ENCODE measurements around the gene KCNA5. TPM values are rescaled to one million over a fixed set of nuclear protein-coding genes. Genes with fewer than 3 reads are reported as not detected.

Gene KCNA5
- total RNA-seq, 3 donors from 2014 or later, result 0.44 to 0.66 TPM; not detected in 1

DNA sequence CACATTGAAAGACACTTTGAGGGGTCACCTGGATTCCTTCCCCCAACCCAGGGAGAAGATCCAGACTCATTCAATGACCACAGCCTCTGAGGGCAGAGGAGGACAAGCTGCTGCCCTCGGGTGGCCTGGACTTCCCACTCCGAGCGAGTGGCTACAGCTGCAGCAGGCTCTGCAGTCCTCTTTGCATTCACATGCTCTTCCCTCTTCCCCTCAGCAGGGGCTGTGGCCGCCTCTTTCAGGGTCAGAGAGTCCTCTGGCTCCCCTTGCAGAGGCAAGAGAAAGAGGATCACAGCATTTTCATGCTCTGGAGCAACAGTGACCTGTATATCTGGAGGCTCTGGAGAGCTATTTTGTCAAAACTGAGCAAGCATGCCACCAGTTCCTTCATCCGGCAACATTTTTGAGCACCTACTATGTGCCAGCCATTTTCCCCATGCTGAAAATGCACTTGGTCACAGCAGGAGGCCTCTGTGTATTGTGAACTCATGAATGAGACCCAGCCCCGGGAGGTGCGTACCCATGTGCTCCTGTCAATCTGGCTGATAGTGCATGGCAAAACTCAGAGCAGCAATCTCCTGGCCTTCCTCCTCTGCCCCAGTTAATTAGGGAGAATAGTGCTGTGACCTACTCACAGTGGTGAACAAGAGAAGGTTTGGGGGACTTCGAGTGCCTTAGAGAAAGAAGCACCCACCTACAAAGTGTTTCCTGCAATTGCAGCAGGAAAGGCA is 42.9 kb upstream of the KCNA5 start:
- Histone ChIP-seq H3K27ac (no peak overlapping the region), H3K4me1 (no peaks in the 10 kb centered on the region), H3K9me3 (no peaks in the 10 kb centered on the region), H3K36me3 (no peaks in the 10 kb centered on the region), H3K4me3 (no peak overlapping the region), H3K27me3 (peaks cover 3% of the 10 kb centered on the region in 2 donors)
- no peak for DNase-seq (ENCODE audit: low spot score in 2 of 2)
- TF ChIP-seq, protein P1, sequence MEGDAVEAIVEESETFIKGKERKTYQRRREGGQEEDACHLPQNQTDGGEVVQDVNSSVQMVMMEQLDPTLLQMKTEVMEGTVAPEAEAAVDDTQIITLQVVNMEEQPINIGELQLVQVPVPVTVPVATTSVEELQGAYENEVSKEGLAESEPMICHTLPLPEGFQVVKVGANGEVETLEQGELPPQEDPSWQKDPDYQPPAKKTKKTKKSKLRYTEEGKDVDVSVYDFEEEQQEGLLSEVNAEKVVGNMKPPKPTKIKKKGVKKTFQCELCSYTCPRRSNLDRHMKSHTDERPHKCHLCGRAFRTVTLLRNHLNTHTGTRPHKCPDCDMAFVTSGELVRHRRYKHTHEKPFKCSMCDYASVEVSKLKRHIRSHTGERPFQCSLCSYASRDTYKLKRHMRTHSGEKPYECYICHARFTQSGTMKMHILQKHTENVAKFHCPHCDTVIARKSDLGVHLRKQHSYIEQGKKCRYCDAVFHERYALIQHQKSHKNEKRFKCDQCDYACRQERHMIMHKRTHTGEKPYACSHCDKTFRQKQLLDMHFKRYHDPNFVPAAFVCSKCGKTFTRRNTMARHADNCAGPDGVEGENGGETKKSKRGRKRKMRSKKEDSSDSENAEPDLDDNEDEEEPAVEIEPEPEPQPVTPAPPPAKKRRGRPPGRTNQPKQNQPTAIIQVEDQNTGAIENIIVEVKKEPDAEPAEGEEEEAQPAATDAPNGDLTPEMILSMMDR (IDR thresholded peaks at IDR 0.05), result no peak
- intact Hi-C loops (cut with DNase I; ENCODE audit: low total_unique reads), result loop anchor here (10.0 kb wide), 1 partner anchor 146 kb away; no protein-coding TSS in a partner anchor

DNA sequence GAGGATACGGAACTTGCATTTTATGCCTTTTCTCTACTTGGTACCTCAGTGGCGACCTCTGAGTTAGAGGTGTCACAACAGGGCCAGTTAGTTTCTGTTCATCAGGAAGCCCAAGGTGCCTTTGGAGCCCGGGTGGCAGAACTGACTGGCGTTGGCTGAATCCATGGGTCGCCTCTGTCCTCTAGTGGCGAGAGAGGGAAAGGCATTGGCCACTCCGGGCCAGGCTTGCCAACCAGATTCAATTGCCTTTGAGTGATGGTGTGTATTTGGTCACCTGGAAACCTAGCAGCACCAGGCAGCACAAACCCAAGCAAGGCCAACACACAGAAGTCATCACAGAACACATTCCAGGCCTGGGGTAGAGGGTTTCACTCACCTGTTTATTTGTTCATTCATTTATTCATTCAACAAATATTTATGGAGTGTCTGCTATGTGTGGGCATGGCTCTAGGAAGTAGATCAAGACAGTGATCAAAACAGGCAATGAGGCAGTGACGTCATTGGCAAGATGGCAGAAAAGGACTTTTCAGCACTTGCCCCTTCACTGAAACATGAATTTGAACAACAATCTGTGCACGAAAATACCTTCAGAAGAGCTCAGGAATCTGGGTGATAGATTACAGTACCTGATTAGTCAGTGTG is 40.5 kb upstream of the KCNA5 start:
- intact Hi-C loops (cut with DNase I; ENCODE audit: low total_unique reads), result loop anchor here (10.0 kb wide), 1 partner anchor 148 kb away; no protein-coding TSS in a partner anchor
- Histone ChIP-seq H3K4me1 (no peaks in the 10 kb centered on the region), H3K36me3 (no peaks in the 10 kb centered on the region), H3K27ac (no peak overlapping the region), H3K27me3 (peaks cover 3% of the 10 kb centered on the region in 2 donors), H3K9me3 (no peaks in the 10 kb centered on the region), H3K4me3 (no peak overlapping the region)
- peak; percentile 26 to 70 for DNase-seq (ENCODE audit: low spot score in 2 of 2)
- no peak for TF ChIP-seq POLR2AphosphoS5 (IDR thresholded peaks at IDR 0.05)
- TF ChIP-seq, protein P1 (IDR thresholded peaks at IDR 0.05), result peak; percentile 47 to 89 (median 89)

DNA sequence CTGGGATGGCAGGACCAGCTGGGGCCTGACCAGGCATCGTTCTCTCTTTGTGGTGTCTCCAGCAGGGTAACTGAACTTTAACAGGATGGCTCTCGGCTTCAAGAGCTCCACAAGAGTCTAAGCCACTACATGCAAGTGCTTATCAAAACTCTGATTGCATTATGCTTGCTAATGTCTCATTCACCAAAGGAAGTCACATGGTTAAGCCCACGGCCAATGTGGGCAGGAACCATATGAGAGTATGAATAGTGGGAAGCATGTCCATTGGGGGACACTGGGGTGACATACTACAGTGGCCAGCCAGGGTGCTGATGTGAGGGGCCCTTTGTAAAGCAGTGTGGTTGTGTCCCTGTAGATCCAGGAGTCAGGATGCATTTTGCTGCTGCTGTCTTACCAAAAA is 35.0 kb upstream of the KCNA5 start:
- H3K27me3 ChIP-seq, result no peaks in the 10 kb centered on the region
- H3K4me1 ChIP-seq, result no peaks in the 10 kb centered on the region
- no peak overlapping the region for H3K27ac ChIP-seq
- H3K9me3 ChIP-seq, result no peaks in the 10 kb centered on the region
- intact Hi-C loops (cut with DNase I; ENCODE audit: low total_unique reads), result loop anchor here (10.0 kb wide), 1 partner anchor 154 kb away; no protein-coding TSS in a partner anchor
- TF ChIP-seq POLR2A (IDR thresholded peaks at IDR 0.05) (no peak), POLR2AphosphoS5 (IDR thresholded peaks at IDR 0.05) (no peak)
- TF ChIP-seq, protein P1 (IDR thresholded peaks at IDR 0.05), result no peak
- DNase-seq (ENCODE audit: low spot score in 2 of 2), result no peak
- no peak overlapping the region for H3K4me3 ChIP-seq
- no peaks in the 10 kb centered on the region for H3K36me3 ChIP-seq

DNA sequence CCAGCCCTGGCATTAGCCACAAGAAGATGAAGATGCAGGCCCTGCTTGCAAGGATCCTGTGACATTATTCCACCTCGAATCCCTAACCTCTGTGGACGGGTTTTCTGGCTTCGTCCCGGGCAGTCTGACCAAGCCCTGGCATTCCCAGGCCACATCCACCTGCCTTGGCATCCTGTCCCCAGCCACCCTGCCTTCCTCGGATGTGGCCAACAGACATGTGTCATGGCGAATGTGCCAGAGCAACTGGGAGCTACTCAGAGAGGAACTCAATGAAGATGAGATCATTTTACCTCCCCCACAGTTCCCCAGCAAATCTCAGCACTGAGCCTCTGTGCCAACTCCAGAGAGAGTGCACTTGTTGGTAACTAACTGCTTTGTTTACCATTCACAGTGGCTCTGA is 33.5 kb upstream of the KCNA5 start:
- TF ChIP-seq POLR2AphosphoS5 (IDR thresholded peaks at IDR 0.05) (no peak), POLR2A (IDR thresholded peaks at IDR 0.05) (no peak)
- TF ChIP-seq, protein P1 (IDR thresholded peaks at IDR 0.05), result no peak
- Histone ChIP-seq H3K27ac (no peak overlapping the region), H3K9me3 (no peaks in the 10 kb centered on the region), H3K27me3 (no peaks in the 10 kb centered on the region), H3K36me3 (no peaks in the 10 kb centered on the region), H3K4me3 (no peak overlapping the region), H3K4me1 (no peaks in the 10 kb centered on the region)
- DNase-seq (ENCODE audit: low spot score in 2 of 2), result no peak
- intact Hi-C loops (cut with DNase I; ENCODE audit: low total_unique reads), result no loop called here

DNA sequence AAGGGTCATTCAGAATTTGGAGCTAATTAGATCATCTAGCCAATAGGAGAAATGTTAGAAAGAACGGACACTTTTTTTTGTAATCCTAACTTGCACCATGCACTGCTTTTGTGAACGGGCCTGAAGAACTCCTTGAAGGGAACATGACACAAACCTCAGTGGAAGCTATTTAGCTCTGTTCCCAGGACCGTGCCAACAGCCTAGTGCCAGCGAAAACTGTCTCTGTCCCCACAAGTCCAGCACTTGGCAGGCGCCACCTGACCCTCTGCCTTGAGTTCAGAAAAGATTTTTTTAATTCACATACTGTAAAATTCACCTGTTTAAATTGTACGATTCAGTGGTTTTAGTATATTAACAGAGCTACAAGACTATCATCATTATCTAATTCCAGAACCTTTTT is 31.3 kb upstream of the KCNA5 start:
- peak in 1 of 2 donors; percentile 69 for DNase-seq (ENCODE audit: low spot score in 2 of 2)
- H3K4me1 ChIP-seq, result no peaks in the 10 kb centered on the region
- H3K9me3 ChIP-seq, result no peaks in the 10 kb centered on the region
- intact Hi-C loops (cut with DNase I; ENCODE audit: low total_unique reads), result no loop called here
- H3K27ac ChIP-seq, result no peak overlapping the region
- TF ChIP-seq, protein P1 (IDR thresholded peaks at IDR 0.05), result no peak
- TF ChIP-seq POLR2A (IDR thresholded peaks at IDR 0.05) (no peak), POLR2AphosphoS5 (IDR thresholded peaks at IDR 0.05) (no peak)
- no peaks in the 10 kb centered on the region for H3K27me3 ChIP-seq
- H3K4me3 ChIP-seq, result no peak overlapping the region
- H3K36me3 ChIP-seq, result no peaks in the 10 kb centered on the region
